K562 (cell line): Measurements from ENCODE around the gene PTPN14.

Experiments used
- ATF1 ChIP-seq, 2 experiments: fragments of 450-650 bp in 1 of 2; IDR thresholded peaks; 2 replicates each; pipeline ENCODE4 v1.6.1; 2016; ENCODE audit warnings: missing compliant biosample characterization in 1 of 2, missing genetic modification characterization in 1 of 2
- ATF4 ChIP-seq: fragments of 450-650 bp; formaldehyde crosslinking; IDR thresholded peaks from 2 replicates; pipeline ENCODE4 v1.4.0; 2022; ENCODE audit warnings: mild to moderate bottlenecking, moderate library complexity
- HOXB6 ChIP-seq: fragments of 250-450 bp; sonication (Bioruptor Pico); IDR thresholded peaks from 2 replicates; pipeline ENCODE4 v1.5.1; 2022; ENCODE audit warnings: mild to moderate bottlenecking, borderline replicate concordance
- NFRKB ChIP-seq: fragments of 450-650 bp; IDR thresholded peaks from 2 replicates; pipeline ENCODE4 v1.6.1; 2016; ENCODE audit warnings: low read depth
- NRF1 ChIP-seq, 2 experiments: fragments of 450-650 bp; IDR thresholded peaks in 1 of 2; conservative IDR thresholded peaks in 1 of 2; 2 replicates each; pipeline ENCODE4 v1.6.1; 2014; ENCODE audit warnings: mild to moderate bottlenecking in 2 of 2
- POLR2A ChIP-seq: fragments of 450-650 bp; conservative IDR thresholded peaks from 2 replicates; pipeline ENCODE4 v1.6.1; 2016
- POLR2AphosphoS5 ChIP-seq: IDR thresholded peaks from 2 replicates; pipeline ENCODE4 v1.6.1; 2011; ENCODE audit warnings: mild to moderate bottlenecking, low read depth, low read length, moderate library complexity; ENCODE audit not compliant: control insufficient read depth, insufficient read depth
- RNF2 ChIP-seq: sonication (generic); IDR thresholded peaks from 2 replicates; pipeline ENCODE4 v1.6.1; 2016
- SP1 ChIP-seq: sonication (generic); formaldehyde crosslinking; IDR thresholded peaks from 2 replicates; pipeline ENCODE4 v1.8.1; 2022; ENCODE audit warnings: mild to moderate bottlenecking, missing genetic modification reagents
- ZFP30 ChIP-seq: fragments of 250-450 bp; sonication (Bioruptor Pico); IDR thresholded peaks from 2 replicates; pipeline ENCODE4 v1.8.0; 2022; ENCODE audit warnings: moderate library complexity, mild to moderate bottlenecking, inconsistent platforms, borderline replicate concordance
- ZNF143 ChIP-seq: sonication (generic); formaldehyde crosslinking; IDR thresholded peaks from 2 replicates; pipeline ENCODE4 v1.9.0; 2022; ENCODE audit warnings: mild to moderate bottlenecking, missing genetic modification reagents
- TF ChIP-seq, protein P1 (sequence below), 3 experiments: IDR thresholded peaks in 2 of 3; conservative IDR thresholded peaks in 1 of 3; 2 replicates each; pipeline ENCODE4 v1.5.1; 2011 to 2012; ENCODE audit warnings: low read length in 3 of 3, mild to moderate bottlenecking in 3 of 3, control low read depth in 2 of 3, improper control_type of control experiment in 1 of 3, inconsistent platforms in 1 of 3, low read depth in 1 of 3, mixed read lengths in 1 of 3, moderate library complexity in 1 of 3; ENCODE audit not compliant: insufficient read depth in 2 of 3
- TF ChIP-seq, protein P2 (sequence below): sonication (generic); formaldehyde crosslinking; IDR thresholded peaks from 2 replicates; pipeline ENCODE4 v1.8.0; 2022; ENCODE audit warnings: mild to moderate bottlenecking, missing genetic modification reagents

GRCh38 chr1:214460304-214460916, 91.0 kb downstream of the PTPN14 start:
- TF ChIP-seq, protein P1, sequence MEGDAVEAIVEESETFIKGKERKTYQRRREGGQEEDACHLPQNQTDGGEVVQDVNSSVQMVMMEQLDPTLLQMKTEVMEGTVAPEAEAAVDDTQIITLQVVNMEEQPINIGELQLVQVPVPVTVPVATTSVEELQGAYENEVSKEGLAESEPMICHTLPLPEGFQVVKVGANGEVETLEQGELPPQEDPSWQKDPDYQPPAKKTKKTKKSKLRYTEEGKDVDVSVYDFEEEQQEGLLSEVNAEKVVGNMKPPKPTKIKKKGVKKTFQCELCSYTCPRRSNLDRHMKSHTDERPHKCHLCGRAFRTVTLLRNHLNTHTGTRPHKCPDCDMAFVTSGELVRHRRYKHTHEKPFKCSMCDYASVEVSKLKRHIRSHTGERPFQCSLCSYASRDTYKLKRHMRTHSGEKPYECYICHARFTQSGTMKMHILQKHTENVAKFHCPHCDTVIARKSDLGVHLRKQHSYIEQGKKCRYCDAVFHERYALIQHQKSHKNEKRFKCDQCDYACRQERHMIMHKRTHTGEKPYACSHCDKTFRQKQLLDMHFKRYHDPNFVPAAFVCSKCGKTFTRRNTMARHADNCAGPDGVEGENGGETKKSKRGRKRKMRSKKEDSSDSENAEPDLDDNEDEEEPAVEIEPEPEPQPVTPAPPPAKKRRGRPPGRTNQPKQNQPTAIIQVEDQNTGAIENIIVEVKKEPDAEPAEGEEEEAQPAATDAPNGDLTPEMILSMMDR (IDR thresholded peaks at IDR 0.05 in 2 of 3, conservative IDR thresholded peaks at IDR 0.05 in 1 of 3; ENCODE audit: insufficient read depth in 2 of 3, low read depth in 1 of 3, low read length in 3 of 3) = no peak
- TF ChIP-seq NFRKB = no peak
- no peak for TF ChIP-seq POLR2A
- TF ChIP-seq RNF2 = no peak
- TF ChIP-seq HOXB6 (CRISPR knock-in tag) = no peak
- TF ChIP-seq ATF4 (CRISPR knock-in tag) = no peak
- no peak for TF ChIP-seq ZNF143 (CRISPR knock-in tag)
- TF ChIP-seq ATF1 (CRISPR knock-in tag; IDR thresholded peaks at IDR 0.05) = no peak
- no peak for TF ChIP-seq ATF1 (tag; IDR thresholded peaks at IDR 0.05)
- TF ChIP-seq ZFP30 (CRISPR knock-in tag) = no peak
- TF ChIP-seq POLR2AphosphoS5 = no peak
- no peak for TF ChIP-seq SP1
- TF ChIP-seq, protein P2, sequence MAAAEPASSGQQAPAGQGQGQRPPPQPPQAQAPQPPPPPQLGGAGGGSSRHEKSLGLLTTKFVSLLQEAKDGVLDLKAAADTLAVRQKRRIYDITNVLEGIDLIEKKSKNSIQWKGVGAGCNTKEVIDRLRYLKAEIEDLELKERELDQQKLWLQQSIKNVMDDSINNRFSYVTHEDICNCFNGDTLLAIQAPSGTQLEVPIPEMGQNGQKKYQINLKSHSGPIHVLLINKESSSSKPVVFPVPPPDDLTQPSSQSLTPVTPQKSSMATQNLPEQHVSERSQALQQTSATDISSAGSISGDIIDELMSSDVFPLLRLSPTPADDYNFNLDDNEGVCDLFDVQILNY (CRISPR knock-in tag) = no peak
- TF ChIP-seq NRF1 (conservative IDR thresholded peaks at IDR 0.05 in 1 of 2, IDR thresholded peaks at IDR 0.05 in 1 of 2) = no peak
